Hepatocyte (in vitro differentiated cells): ENCODE data around the gene PEAR1.

ENCODE experiments used
- CTCF ChIP-seq: fragments of 200-600 bp; sonication (generic); IDR thresholded peaks from 2 replicates; pipeline ENCODE4 v1.5.1; 2016; ENCODE audit warnings: antibody characterized with exemption, mild to moderate bottlenecking; ENCODE audit not compliant: poor library complexity
- EZH2 ChIP-seq: fragments of 200-600 bp; sonication (generic); IDR thresholded peaks from 2 replicates; pipeline ENCODE4 v1.6.1; 2016; ENCODE audit warnings: antibody characterized with exemption, mild to moderate bottlenecking, borderline replicate concordance
- EZH2phosphoT487 ChIP-seq: fragments of 200-600 bp; sonication (generic); IDR thresholded peaks from one replicate; pipeline ENCODE4 v1.6.1; 2018; ENCODE audit warnings: antibody characterized with exemption, mild to moderate bottlenecking, low read depth, moderate library complexity; ENCODE audit not compliant: unreplicated experiment, severe bottlenecking

DNA sequence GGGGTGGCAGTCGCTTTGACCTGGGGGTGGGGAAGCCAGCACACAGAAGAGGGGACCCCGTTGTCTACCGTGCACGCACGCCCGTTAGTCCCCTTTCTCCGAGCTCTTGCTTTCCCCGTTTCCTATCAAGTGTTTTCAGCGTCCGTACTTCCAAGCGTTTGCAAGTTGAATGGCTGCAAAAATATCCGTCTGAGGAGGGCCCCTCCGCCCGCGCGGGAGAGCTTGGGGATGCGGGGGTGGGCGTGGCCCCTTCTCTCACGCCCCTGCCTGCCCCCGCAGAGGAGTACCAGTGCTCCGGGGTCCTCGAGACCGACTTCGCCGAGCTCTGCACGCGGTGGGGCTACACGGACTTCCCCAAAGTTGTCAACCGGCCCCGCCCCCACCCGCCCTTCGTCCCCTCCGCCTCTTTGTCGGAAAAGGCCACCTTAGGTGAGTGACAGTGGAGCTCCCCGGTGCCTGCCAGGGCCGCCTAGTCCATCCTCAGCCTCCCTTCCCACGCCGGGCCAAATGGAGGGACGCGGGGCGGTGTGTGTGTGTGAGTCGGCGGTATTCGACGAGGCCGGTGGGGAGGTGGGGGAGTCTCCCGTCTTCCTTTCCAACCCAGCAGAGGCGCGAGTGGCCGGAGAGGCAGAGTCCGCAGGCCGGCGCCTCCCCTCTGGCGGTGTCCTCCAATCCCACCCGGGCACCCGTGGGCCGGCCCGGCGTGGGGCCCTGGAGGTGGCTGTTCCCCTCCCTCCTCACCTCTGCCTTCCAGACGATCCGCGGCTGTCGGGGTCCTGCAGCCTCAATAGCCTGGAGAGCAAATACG, 30.4 kb downstream of the PEAR1 start:
- TF ChIP-seq EZH2 (peak; percentile 57), CTCF (no peak), EZH2phosphoT487 (no peak)
